PC-9 (cell line): ENCODE measurements around the gene KIF18A.

Experiments
- CTCF ChIP-seq: fragments of 200-600 bp; sonication (generic); conservative IDR thresholded peaks from 2 replicates; pipeline ENCODE4 v1.6.1; 2017; ENCODE audit warnings: mixed run types, antibody characterized with exemption, mild to moderate bottlenecking, moderate library complexity
- EZH2 ChIP-seq: fragments of 200-600 bp; sonication (generic); IDR thresholded peaks from 2 replicates; pipeline ENCODE4 v1.8.0; 2017; ENCODE audit warnings: antibody characterized with exemption, low read depth

GRCh38 chr11:28092786-28093185 is 15.2 kb downstream of the KIF18A start:
- TF ChIP-seq CTCF (no peak), EZH2 (no peak)
